T-helper 2 cell treated with Interferon-gamma antibody and Interleukin-4, amounts not matched to agents 5 μg/mL and 100 μg/mL, for 36 hours (primary cell): ENCODE data around the gene KCNQ1.

Experiments used
- DNase-seq: peaks from one replicate; pipeline ENCODE4 v3.0.0; 2021; ENCODE audit warnings: low spot score
- H3K27ac Mint-ChIP-seq: one replicate; pipeline ENCODE4 v1.8.0; 2021; ENCODE audit warnings: mild to moderate bottlenecking, mixed read lengths
- H3K27me3 Mint-ChIP-seq: one replicate; pipeline ENCODE4 v1.8.0; 2021; ENCODE audit warnings: low read depth, mixed read lengths
- H3K36me3 Mint-ChIP-seq: one replicate; pipeline ENCODE4 v1.8.0; 2021; ENCODE audit warnings: low read depth, mixed read lengths
- H3K4me1 Mint-ChIP-seq: one replicate; pipeline ENCODE4 v1.8.0; 2021; ENCODE audit warnings: low read depth, mixed read lengths
- H3K4me3 Mint-ChIP-seq: one replicate; pipeline ENCODE4 v1.8.0; 2022; ENCODE audit warnings: mild to moderate bottlenecking, moderate library complexity, mixed read lengths
- H3K9me3 Mint-ChIP-seq: one replicate; pipeline ENCODE4 v1.8.0; 2021; ENCODE audit warnings: mixed read lengths

Gene KCNQ1

GRCh38 chr11:2880646-2881045, 435.8 kb downstream of the KCNQ1 start:
- H3K27me3 Mint-ChIP-seq: peaks cover 21% of the 10 kb centered on the region
- peaks cover 3% of the 10 kb centered on the region for H3K9me3 Mint-ChIP-seq
- H3K27ac Mint-ChIP-seq: no peak overlapping the region
- no peaks in the 10 kb centered on the region for H3K36me3 Mint-ChIP-seq
- peaks cover 3% of the 10 kb centered on the region for H3K4me1 Mint-ChIP-seq
- no peak overlapping the region for H3K4me3 Mint-ChIP-seq
- DNase-seq: no peak

GRCh38 chr11:2881076-2881980, 436.5 kb downstream of the KCNQ1 start:
- peaks cover 3% of the 10 kb centered on the region for H3K4me1 Mint-ChIP-seq
- no peaks in the 10 kb centered on the region for H3K36me3 Mint-ChIP-seq
- H3K9me3 Mint-ChIP-seq: peaks cover 3% of the 10 kb centered on the region
- H3K27me3 Mint-ChIP-seq: peaks cover 18% of the 10 kb centered on the region
- DNase-seq: no peak
- no peak overlapping the region for H3K27ac Mint-ChIP-seq
- no peak overlapping the region for H3K4me3 Mint-ChIP-seq

GRCh38 chr11:2881981-2882375, 437.2 kb downstream of the KCNQ1 start:
- Mint-ChIP-seq H3K27ac (no peak overlapping the region), H3K9me3 (peaks cover 3% of the 10 kb centered on the region), H3K27me3 (peaks cover 22% of the 10 kb centered on the region), H3K4me3 (no peak overlapping the region), H3K36me3 (no peaks in the 10 kb centered on the region), H3K4me1 (peaks cover 3% of the 10 kb centered on the region)
- DNase-seq: no peak

GRCh38 chr11:2882396-2883110, 437.7 kb downstream of the KCNQ1 start:
- peaks cover under 1% of the 10 kb centered on the region for H3K9me3 Mint-ChIP-seq
- DNase-seq: no peak
- no peaks in the 10 kb centered on the region for H3K36me3 Mint-ChIP-seq
- H3K27me3 Mint-ChIP-seq: peaks cover 27% of the 10 kb centered on the region
- no peak overlapping the region for H3K27ac Mint-ChIP-seq
- peaks cover 3% of the 10 kb centered on the region for H3K4me1 Mint-ChIP-seq
- H3K4me3 Mint-ChIP-seq: peak overlapping the region; percentile 53

- Mint-ChIP-seq H3K27me3 (peaks cover 27% of the 10 kb centered on the region), H3K4me3 (no peak overlapping the region), H3K9me3 (no peaks in the 10 kb centered on the region), H3K27ac (no peak overlapping the region), H3K4me1 (peaks cover 3% of the 10 kb centered on the region), H3K36me3 (no peaks in the 10 kb centered on the region)
- no peak for DNase-seq
These were observed 438.8 kb downstream of the KCNQ1 start for GRCh38 chr11:2883640-2883978.

- Mint-ChIP-seq H3K27me3 (peaks cover 27% of the 10 kb centered on the region), H3K9me3 (no peaks in the 10 kb centered on the region), H3K4me3 (no peak overlapping the region), H3K27ac (no peak overlapping the region), H3K4me1 (peaks cover 3% of the 10 kb centered on the region), H3K36me3 (no peaks in the 10 kb centered on the region)
- DNase-seq: no peak
These were observed 439.4 kb downstream of the KCNQ1 start for GRCh38 chr11:2883979-2884815.

- peaks cover 27% of the 10 kb centered on the region for H3K27me3 Mint-ChIP-seq
- no peaks in the 10 kb centered on the region for H3K36me3 Mint-ChIP-seq
- peak overlapping the region; percentile 92 for H3K4me3 Mint-ChIP-seq
- H3K27ac Mint-ChIP-seq: no peak overlapping the region
- DNase-seq: peak; percentile 36
- no peaks in the 10 kb centered on the region for H3K9me3 Mint-ChIP-seq
- peaks cover 3% of the 10 kb centered on the region for H3K4me1 Mint-ChIP-seq
These were observed 440.3 kb downstream of the KCNQ1 start for GRCh38 chr11:2885017-2885677.

GRCh38 chr11:2885678-2886081, 440.9 kb downstream of the KCNQ1 start, which contains the start of gene CDKN1C:
TSS of gene CDKN1C (minus strand) at chr11:2885775. CDS start at chr11:2885456, 319 bp downstream.
- H3K27me3 Mint-ChIP-seq: peaks cover 27% of the 10 kb centered on the region
- peaks cover 3% of the 10 kb centered on the region for H3K4me1 Mint-ChIP-seq
- DNase-seq: peak; percentile 80
- peak within 1 kb of the TSS; percentile 92 for H3K4me3 Mint-ChIP-seq
- no peaks in the 10 kb centered on the region for H3K36me3 Mint-ChIP-seq
- no peak within 1 kb of the TSS for H3K27ac Mint-ChIP-seq
- H3K9me3 Mint-ChIP-seq: no peaks in the 10 kb centered on the region

- H3K4me3 Mint-ChIP-seq: peak overlapping the region; percentile 63
- no peaks in the 10 kb centered on the region for H3K9me3 Mint-ChIP-seq
- no peak overlapping the region for H3K27ac Mint-ChIP-seq
- H3K27me3 Mint-ChIP-seq: peaks cover 27% of the 10 kb centered on the region
- H3K36me3 Mint-ChIP-seq: no peaks in the 10 kb centered on the region
- DNase-seq: no peak
- H3K4me1 Mint-ChIP-seq: peaks cover 3% of the 10 kb centered on the region
These were observed 441.5 kb downstream of the KCNQ1 start for GRCh38 chr11:2886191-2886894.

- no peak for DNase-seq
- Mint-ChIP-seq H3K4me1 (peaks cover 8% of the 10 kb centered on the region), H3K27me3 (peaks cover 27% of the 10 kb centered on the region), H3K4me3 (peak overlapping the region; percentile 63), H3K27ac (no peak overlapping the region), H3K36me3 (no peaks in the 10 kb centered on the region), H3K9me3 (no peaks in the 10 kb centered on the region)
These were observed 442.1 kb downstream of the KCNQ1 start for GRCh38 chr11:2886936-2887335.

GRCh38 chr11:2887515-2888195, 442.8 kb downstream of the KCNQ1 start:
- Mint-ChIP-seq H3K4me1 (peaks cover 11% of the 10 kb centered on the region), H3K4me3 (peak overlapping the region; percentile 32), H3K27me3 (peaks cover 22% of the 10 kb centered on the region), H3K36me3 (no peaks in the 10 kb centered on the region), H3K9me3 (no peaks in the 10 kb centered on the region), H3K27ac (no peak overlapping the region)
- DNase-seq: no peak

GRCh38 chr11:2888266-2888968, 443.6 kb downstream of the KCNQ1 start:
- H3K27me3 Mint-ChIP-seq: peaks cover 14% of the 10 kb centered on the region
- H3K4me3 Mint-ChIP-seq: no peak overlapping the region
- no peaks in the 10 kb centered on the region for H3K36me3 Mint-ChIP-seq
- no peak overlapping the region for H3K27ac Mint-ChIP-seq
- H3K4me1 Mint-ChIP-seq: peaks cover 17% of the 10 kb centered on the region
- peak; percentile 80 for DNase-seq
- H3K9me3 Mint-ChIP-seq: no peaks in the 10 kb centered on the region
